Stimulated activated CD4-positive, alpha-beta T cell treated with anti-CD3 and anti-CD28 coated beads, Interleukin-4, amount 100 ng/mL, for 24 hours (primary cell): Measurements from ENCODE around the gene PPIE.

Experiments used
- DNase-seq: peaks from one replicate; pipeline ENCODE4 v3.0.0-alpha.2; 2020

The PPIE gene

DNA sequence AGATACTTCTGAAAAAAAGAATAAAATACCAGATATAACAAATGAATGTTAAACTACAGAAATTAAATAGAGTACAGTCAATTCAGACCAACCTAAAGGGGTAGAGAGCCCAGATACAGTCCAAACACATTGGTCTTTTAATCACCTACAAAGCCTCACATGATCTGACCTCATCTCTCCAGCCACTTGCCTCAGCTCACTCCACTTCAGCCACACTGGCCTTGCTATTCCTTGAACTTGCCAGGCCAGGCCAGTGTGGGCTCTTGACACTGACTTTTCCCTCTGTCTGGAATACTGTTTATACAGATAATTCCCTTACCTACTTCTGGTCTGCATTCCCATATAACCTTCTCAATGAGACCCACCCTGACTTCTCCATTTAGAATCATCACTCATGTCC, 17.0 kb upstream of the PPIE start:
- no peak for DNase-seq

DNA sequence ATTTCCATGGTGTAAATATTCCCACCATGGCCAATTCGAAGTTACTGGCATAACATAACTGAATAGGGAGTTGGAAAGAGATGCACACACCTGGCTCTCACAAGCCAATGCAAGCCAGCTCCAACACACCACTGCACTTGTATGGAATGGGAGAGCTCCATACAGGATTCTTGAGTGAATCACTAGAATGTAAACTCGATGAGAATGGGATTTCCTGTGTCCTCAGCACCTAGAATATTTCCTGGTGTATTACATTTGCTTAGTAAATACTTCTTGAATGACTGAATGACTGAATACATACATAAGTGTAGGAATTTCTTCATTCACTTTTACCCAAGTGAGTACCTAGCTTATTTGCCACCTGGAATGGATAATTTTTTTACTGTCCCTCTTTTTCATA, 16.2 kb upstream of the PPIE start:
- no peak for DNase-seq

DNA sequence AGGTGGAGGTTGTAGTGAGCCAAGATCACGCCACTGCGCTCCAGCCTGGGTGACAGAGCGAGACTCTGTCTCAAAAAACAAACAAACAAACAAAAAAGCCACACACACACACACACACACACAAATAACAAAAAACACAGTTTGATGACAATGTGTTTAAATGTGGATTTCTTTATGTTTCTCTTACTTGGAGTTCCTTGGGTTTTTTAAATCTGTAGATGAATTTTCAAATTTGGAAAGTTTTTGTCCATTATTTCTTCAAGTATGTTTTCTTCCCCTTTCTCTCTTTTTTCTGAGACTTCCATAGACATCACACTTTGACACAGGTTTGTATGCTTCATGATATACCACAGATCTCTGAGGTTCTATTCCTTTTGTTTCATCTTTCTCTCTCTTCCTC, 12.1 kb upstream of the PPIE start:
- DNase-seq = no peak

DNA sequence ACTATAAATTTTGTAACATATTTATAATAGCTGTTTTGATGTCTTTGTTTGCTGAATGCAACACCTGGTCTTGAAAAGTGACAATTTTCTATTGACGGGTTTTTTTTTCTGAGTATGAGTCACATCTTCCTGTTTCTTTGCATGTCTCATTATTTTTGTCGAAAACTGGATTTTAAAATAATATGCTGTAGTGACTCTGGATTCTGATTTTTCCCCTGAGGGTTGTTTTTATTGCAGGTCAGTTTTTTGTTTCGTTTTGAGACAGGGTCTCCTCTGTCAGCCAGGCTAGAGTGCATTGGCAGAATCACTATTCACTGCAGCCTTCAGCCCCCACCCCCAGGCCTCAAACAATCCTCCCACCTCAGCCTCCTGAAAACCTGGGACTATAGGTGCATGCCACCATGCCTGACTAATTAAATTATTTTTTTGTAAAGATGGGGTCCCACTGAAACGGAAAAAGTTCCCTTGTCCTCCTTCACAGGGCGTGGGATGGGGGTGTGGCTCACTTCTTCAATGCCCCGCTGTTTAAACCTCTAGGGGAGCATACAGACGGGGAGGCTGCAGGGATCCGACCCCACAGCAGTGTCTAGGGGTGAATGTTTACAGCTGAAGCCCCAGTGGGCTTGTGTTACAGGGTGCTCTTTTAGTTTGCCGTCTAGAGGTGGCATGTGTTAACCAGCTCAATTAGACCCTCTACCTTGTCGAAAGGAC, 11.3 kb upstream of the PPIE start:
- no peak for DNase-seq

DNA sequence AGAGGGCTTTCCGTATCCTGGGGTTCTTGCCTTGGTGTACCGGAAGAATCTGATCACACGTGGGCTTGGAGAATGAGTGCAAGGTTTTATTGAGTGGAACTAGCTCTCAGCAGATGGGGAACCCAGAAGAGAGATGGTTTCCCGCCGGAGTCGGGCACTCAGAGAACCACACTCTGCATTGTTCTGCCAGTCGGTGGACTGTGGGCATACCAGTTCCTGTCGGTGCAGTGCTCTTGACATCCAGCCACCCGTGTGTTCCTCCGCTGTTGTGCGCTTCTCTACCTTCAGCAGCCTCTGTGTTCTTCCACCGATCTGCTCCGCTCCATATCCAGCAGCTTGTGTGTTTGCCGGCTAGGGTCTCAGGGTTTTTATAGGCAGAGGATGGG, 10.8 kb upstream of the PPIE start:
- DNase-seq = no peak

DNA sequence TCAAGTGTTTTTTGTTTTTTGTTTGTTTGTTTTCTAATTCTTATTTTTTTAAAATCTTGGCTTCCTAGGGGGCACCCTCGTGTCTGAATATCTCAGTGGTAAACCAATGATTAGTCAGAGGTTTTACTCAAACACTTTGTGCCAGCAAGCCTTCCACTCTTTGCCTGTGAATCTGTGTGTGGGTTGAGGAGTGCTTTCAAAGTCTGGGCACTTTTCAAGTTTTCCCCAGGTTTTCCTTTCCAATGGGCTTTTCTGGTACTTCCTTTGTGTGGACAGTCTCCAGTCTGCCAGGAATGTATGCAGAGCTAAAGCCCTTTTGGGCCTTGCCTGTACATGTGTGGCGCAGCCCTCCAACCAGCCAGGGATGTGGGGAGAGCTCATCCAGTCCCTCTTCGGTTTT, 9.7 kb upstream of the PPIE start:
- no peak for DNase-seq

DNA sequence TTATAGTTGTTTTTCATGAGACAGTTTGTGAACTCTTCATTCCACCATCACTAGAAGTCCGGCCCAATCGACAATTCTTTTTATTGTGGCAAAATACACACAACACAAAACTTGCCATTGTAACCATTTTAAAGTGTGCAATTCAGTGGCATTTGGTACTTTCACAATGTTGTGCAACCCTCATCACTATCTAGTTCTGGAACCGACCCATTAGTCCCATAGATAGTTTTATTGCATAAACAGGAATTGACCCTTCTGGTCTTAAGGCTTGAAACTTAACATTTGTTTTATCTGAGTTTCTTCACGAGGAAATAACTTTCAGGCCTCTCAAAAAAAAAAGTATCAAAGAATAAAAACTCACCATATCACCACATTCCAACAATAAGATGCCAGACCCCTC, 8.8 kb upstream of the PPIE start:
- no peak for DNase-seq

DNA sequence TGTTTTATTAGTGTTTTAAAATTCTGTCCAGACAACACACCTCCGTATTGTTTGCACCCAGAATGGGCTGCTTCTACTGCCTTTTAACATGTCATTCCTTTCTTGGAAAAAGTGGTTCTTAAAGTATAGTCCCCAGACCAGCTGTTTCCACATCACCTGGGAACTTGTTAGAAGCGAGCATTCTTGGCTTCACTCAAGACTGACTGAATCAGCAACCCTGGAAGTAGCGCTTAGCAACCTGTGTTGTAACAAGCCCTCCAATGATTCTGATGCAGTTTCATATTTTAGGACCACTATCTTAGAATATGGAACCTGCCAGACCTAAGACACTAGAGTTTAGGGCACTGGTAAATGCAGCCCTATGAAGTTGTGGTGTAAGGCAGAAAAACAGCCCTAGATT, 6.0 kb upstream of the PPIE start:
- DNase-seq = no peak

DNA sequence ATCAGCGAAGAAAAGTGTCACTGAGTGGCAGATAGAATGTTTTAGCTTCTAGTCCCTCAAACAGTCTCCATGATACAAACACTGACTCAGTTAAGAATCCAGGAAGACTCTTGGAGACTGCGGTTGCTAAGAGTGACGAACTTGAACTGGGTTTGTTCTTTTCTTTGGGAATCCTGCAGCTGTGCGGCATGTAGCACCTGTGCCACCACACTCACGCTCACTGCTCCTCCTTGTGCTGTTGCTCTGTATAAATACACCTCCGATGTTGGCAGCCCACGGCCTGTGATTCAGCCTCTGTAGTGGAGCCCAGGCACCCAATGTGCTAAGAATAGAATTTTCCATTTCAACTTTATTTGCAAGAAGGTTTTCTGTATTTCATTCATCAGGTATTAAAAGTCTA, 5.5 kb upstream of the PPIE start:
- DNase-seq = no peak

DNA sequence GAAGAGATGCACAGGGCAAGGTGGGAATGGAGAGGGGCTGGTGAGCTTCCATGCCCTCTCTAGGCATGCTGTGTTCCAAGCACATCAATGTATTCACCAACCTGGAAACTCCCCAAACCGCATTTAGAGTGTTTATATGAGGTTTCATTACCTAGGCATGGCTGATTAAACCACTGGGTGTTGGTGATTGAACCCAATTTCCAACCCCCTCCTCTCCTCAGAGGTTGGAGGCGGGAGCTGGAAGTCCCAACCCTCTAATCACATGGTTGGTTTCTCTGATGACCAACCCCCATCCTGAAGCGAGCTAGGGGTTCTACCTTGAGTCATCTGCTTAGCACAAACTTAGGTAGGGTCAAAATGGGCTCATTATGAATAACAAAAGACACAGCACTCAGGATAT, 3.0 kb upstream of the PPIE start:
- no peak for DNase-seq

DNA sequence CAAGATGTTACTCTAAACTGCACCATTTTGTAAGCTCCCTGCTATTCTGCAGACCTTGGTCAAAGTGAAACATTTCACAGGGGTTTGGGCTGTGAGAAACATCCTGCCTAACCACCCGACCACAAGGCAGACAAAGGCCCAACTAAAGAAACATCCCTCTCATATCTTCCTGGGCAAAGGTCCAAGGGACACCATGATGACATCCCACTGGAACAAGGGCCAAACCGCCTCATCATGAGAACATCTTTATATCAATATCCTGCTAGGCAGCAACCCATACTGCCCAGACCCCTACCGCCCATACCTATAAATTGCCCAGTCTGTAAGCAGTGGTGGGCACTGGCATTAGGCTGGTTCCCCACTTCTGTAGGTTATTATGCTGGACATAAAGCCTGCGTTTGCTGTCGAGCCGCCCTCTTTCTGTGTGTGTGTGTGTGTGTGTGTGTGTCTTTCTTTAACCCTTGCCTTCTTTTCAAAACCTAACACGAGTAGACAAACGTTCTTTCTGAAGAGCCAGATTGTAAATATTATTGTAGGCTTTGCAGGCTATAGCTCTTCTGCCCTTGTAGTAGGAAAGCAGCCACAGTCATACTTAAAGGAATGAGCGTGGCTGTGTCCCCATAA, 1.0 kb upstream of the PPIE start:
- no peak for DNase-seq

DNA sequence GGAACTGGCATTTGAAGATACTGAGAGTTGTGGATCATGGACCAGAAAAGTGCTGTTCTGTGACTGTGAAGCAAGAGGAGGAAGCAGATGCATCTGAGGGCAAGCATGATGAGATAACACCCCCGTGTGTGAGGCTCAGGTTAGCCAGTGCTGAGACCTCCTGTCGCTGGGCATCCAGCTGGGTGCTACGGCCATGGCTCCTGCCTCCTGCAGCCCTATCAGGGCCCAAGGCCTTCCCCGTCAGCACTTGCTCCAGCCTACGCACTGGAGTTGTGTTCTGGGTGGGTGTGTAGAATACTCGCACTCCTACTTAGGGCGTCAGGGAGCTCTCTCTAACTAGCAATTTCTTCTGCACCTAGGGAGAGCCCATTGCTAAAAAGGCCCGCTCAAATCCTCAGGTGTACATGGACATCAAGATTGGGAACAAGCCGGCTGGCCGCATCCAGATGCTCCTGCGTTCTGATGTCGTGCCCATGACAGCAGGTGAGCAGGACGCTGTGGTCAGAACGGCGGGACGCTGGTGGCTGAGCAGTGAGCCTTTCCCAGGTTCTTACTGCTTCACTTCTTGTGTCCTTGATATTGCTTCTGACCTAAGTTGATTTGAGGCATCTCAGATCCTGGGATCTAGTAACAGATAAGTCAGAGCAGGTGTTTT, 6.5 kb downstream of the PPIE start:
- no peak for DNase-seq

DNA sequence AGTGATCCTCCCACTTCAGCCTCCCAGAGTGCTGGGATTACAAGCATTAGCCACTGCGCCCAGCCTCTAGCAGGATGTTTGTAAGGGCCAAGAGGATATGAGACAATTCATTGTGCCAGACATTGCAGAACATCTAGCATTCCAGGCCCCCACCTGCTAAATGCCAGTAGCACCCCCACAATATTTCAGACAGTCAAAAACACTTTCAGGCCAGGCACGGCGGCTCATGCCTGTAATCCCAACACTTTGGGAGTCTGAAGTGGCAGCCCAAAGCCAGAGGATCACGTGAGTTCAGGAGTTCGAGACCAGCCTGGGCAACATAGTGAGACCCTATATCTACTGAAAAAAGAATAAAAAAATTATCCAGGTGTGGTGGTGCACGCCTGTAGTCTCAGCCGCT, 12.9 kb downstream of the PPIE start:
- no peak for DNase-seq

DNA sequence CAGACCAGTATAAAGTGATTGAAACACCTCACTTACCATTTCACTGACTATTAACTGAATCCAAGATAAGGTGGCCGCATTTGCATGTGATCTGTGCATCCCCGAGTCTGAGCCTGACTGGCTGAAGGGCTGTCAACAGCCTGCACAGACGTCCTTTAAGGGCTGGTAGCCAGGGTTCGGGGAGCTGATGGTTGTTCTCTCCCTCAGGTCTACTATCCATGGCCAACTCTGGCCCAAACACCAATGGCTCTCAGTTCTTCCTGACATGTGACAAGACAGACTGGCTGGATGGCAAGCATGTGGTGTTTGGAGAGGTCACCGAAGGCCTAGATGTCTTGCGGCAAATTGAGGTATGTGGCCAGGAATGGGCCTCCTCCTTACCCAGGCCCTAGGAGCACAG, 14.0 kb downstream of the PPIE start:
- DNase-seq = no peak

DNA sequence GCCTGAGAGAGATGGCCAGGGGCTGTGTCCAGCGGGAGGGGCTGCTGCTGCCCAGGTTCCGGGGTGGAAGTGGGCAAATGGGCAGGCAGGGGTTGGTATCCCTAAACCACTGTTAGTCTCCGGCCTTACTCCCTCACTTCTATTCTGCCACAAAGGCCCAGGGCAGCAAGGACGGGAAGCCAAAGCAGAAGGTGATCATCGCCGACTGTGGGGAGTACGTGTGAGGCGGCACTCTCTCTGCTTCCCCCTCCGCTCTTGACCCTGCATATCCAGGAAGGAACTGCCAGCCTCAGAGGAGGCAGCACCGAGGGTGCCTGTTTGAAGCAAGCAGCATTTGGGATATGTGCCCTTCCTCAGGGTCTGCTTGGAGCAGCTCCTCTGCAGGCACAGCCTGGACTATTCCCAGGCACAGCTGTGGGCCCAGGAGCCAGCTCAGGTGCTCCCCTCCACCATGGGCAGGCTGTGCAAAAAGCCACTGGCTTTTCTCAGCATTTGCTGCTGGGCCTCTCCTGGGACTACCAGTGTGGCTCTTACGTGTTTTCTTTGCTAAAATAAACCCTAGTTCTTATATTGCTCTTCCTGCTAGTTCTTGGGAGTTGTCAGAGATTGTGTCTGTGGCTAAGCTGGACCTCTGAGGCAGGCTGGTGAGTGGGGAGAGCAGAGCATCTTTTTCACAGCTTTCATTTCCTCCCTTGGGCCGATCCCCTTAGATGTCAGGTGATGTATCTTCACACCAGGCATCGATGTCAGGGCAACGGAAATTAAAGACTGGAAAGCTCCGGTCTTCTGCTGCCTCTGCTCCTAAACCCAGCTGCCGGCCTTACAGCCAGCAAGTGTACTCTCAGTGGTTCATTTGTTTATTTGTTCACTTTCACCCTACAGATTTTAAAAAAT, 14.7 kb downstream of the PPIE start:
- DNase-seq = no peak

DNA sequence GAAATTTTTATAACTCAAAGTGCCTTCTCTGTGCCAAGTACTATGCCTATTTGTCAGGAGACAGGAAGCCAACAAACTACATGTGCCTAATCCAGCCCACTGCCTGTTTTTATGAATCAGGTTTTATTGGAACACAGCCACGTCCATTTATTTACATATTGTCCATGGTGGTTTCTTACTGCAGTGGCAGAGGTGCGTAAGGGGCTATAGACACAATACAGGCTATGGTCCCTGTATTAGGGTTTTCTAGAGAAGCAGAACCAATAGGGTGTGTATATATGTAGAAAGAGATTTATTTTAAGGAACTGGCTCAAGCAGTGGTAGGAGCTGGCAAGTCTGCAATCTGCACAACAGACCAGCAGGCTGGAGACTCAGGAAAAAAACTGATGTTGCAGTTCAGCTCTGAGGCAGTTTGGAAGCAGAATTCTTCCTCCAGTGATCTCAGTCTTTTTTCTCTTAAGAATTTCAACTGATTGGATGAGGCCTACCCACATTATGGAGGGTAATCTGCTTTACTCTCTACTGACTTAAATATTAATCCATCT, 15.4 kb downstream of the PPIE start:
- no peak for DNase-seq

DNA sequence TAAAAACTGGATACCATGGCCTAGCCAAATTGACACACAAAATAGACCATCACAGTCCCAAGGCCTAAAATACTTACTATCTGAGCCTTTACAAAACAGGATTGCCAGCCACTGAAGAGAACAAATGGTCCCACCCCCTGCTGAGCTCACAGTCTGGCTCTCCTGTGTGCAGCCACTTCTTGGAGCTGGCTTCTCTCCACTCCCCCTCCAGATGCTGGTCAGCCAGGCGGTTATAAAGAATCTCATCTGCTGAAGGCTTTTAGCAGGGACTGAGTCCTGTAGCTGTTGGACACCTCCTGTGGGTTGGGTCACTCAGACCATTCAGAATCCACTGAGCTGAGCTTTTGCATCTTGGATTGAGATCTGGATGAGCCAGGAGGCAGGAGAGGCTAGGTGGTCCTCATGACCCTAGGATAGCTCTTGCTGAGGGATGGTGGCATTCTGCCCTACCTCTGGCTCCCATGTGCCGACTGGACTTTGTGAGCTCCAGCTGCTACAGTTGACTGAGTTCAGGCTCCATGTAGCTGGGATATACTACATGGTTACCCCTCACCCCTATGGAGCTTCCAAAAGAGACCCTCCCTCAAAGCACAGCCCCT, 16.3 kb downstream of the PPIE start:
- no peak for DNase-seq

DNA sequence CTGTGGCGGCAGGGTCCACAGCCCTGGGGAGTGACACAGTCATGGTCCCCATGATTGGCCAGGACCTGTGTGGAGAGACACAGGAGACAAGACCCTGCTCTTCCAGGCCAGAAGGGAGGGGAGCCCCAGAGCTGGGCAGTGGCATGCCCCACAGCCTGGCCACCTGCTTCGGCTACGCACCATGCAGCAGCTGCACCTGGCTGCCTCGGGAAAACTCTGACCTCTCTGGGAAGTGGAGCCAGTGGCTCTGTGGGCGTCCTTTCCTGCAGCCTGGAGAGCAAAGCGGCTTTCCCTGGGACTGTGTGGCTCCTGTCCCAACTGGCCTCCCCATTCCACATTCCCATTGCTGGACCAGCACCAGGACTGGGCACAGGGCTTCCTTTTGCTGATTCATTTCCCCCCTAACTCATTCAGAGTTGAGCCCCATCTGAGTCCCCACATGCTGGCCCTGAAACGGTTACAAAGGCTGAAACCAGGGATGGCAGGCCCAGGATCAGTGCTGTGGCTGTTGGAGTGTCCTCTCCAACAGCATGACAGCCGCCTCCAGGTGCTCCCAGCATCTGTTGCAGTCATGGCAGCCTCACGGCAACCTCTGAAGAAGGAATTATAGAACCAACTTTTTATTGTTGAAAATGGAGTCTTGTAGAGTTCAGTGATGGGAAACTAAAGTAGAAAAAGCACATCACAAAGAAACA, 17.4 kb downstream of the PPIE start:
- no peak for DNase-seq

DNA sequence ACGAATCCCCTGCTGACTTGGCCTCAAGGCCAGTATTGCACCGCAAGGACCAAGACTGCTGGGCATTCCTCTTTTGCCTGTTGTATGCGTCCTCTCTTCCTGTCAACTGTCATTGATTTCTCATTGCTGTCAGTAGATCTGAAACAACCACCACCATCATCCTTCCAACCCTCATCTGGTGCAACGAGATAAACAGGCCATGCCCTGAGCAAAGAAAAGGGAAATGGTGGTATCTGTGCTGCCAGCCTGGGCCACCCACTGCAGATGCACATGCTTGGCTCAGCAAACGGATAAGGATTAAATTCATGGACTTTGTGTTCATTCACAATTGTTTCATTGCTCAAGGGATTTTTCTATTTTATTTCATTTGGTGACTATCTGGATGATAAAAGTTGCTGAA, 18.8 kb downstream of the PPIE start:
- DNase-seq = no peak

DNA sequence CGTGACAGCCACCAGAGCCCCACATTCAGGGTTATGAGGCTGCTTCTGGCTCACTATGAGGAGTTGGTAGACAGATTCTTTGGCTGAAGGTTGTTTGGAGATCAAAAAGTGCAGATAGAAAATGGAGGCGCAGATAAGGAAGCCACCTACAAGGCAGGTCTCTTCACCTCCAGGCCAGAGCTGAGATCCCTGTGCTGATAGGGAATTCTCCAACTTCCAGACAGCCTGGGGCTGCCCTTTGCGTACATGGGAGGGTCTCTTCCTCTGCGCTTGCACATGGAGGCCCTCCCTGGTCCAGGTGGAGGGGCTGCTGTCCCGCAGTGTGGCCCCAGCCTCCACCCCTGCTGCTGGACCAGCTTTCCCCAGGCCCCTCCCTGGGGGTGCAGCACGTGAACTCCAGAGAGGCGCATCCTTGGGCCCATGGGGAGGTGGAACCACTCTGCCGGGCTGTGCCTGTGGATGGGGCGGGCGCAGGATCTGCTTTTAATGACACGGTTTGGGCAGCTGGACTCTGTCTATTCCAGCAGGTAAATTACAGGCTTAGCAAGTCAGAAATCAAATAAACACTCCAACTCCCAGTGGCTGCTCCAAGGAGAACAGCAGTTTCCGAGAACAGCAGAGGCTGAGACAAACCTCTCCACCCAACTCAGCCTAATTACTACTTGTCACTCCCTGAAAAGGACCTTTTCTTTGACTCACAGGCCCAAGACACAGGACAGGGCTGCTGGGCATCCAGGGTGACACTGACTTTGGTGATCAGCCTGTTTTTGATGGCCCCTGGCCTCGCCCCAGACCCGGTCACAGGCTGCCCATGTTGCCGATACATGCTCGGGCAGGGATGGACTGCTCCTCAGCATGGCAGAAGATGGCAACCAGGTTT, 20.1 kb downstream of the PPIE start:
- DNase-seq = no peak

DNA sequence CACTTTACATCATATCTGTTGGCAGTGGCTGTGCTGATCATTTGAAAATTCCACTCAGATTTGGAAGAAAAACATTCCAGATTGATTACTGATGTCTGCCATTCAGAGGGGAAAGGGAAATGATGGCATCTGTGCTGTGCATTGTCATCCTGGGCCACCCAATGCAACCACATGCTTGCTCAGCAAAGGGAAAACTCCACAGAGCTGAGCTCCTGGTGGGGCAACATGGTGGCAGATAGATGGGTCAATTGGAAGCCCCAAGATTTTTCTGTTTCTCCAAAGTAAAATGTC, 20.7 kb downstream of the PPIE start:
- DNase-seq = no peak
